Stimulated activated naive B cell treated with anti-CD40 and anti-IgM and Interleukin-4, amounts not matched to agents 10 μg/mL and 1 μg/mL and 100 μg/mL, for 72 hours (primary cell): ENCODE data around the gene ELAVL1.

Source experiments
- ATAC-seq, 2 donors: fragments of 150-1000 bp; cut with Tn5 transposase; replicated peaks; 2 replicates each; pipeline ENCODE4 v1.10.0; 2021; ENCODE audit warnings: moderate library complexity in 1 of 2
- DNase-seq: peaks from one replicate; pipeline ENCODE4 v3.0.0; 2021
- H3K27ac Mint-ChIP-seq: one replicate; pipeline ENCODE4 v1.8.0; 2022; ENCODE audit warnings: mild to moderate bottlenecking, mixed read lengths
- H3K27me3 Mint-ChIP-seq, 2 donors: one replicate each; pipeline ENCODE4 v1.8.0; 2022; ENCODE audit warnings: mixed read lengths in 2 of 2
- H3K36me3 Mint-ChIP-seq, 2 donors: one replicate each; pipeline ENCODE4 v1.8.0; 2022; ENCODE audit warnings: mixed read lengths in 2 of 2, mild to moderate bottlenecking in 1 of 2
- H3K4me1 Mint-ChIP-seq, 2 donors: one replicate each; pipeline ENCODE4 v1.8.0; 2022; ENCODE audit warnings: mixed read lengths in 2 of 2, mild to moderate bottlenecking in 1 of 2
- H3K4me3 Mint-ChIP-seq, 2 donors: one replicate each; pipeline ENCODE4 v1.8.0; 2022; ENCODE audit warnings: mild to moderate bottlenecking in 2 of 2, mixed read lengths in 2 of 2, moderate library complexity in 1 of 2
- H3K9me3 Mint-ChIP-seq, 2 donors: one replicate each; pipeline ENCODE4 v1.8.0; 2022; ENCODE audit warnings: mixed read lengths in 2 of 2, mild to moderate bottlenecking in 1 of 2

ELAVL1 gene

DNA sequence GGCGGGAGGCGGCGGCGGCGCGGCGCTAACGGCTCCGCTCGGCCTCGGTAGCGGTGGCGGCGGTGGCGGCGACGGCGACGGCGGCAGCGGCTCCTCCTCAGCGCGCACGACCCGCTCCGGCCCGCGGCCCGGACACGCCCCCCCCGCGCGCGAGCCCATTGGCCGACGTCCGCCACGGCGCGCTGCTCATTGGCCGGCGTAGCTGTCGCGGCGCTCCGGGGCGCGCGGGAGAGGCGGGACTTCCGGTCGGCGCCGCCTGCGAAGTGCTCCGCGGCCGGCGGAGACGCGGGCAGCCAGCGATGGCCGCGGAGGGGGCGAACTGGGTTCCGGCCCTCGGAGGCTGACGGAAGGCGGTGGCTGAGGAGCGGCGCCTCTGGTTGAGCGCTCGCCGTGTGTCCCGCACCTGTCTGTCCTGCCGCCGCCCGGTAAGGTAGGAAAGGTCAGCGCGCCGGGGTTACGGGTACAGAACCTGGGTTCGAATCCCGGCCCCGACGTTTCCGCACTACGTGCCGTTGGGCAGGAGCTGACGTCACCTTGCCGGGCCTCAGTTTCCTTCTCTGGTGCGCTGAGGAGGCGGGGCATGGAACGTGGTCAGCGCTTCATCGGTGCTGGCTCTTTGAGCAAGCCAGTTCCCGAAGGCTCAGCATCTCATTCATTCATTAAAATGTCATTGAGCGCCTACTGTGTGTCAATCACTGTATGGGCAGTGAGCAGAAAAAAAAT lies at the start of gene ELAVL1:
ELAVL1 (minus strand) TSS at position 108 of the 723 bp plus-strand sequence. CDS start 13,826 bp downstream, outside the sequence.
- peaks cover 16 to 28% of the 10 kb centered on the region in 2 donors for H3K36me3 Mint-ChIP-seq
- H3K27me3 Mint-ChIP-seq: no peaks in the 10 kb centered on the region
- DNase-seq (peak; percentile 89), ATAC-seq (peak; percentile 88 to 92)
- H3K9me3 Mint-ChIP-seq: no peaks in the 10 kb centered on the region
- H3K4me3 Mint-ChIP-seq: peak within 1 kb of the TSS; percentile 94
- H3K27ac Mint-ChIP-seq: peak within 1 kb of the TSS; percentile 90
- peaks cover 30 to 40% of the 10 kb centered on the region in 2 donors for H3K4me1 Mint-ChIP-seq

DNA sequence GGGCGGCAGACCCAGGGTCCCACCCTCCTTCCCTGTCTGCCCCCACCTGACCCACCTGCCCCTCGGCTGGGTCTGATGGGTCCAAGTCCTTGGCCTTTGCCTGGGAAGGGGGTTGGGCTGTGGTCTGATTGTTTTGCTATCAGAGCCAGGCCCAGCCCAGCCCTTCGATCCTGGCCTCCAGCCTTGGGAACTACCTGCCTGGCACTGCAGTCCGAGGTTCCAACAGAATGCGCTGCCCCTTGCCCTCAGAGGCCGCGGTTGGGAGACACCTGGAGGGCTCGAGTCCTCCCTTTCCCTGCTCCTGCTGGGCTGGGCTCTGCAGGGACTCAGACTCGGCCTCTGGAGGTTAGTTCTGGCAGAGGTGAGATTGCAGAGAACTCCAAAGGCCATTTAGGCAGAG lies 48.7 kb upstream of the ELAVL1 start:
- H3K27me3 Mint-ChIP-seq: no peaks in the 10 kb centered on the region
- DNase-seq: no peak
- H3K4me1 Mint-ChIP-seq: peaks cover 8 to 23% of the 10 kb centered on the region in 2 donors
- H3K27ac Mint-ChIP-seq: no peak overlapping the region
- no peak overlapping the region for H3K4me3 Mint-ChIP-seq
- H3K36me3 Mint-ChIP-seq: no peaks in the 10 kb centered on the region
- no peak for ATAC-seq
- no peaks in the 10 kb centered on the region for H3K9me3 Mint-ChIP-seq

DNA sequence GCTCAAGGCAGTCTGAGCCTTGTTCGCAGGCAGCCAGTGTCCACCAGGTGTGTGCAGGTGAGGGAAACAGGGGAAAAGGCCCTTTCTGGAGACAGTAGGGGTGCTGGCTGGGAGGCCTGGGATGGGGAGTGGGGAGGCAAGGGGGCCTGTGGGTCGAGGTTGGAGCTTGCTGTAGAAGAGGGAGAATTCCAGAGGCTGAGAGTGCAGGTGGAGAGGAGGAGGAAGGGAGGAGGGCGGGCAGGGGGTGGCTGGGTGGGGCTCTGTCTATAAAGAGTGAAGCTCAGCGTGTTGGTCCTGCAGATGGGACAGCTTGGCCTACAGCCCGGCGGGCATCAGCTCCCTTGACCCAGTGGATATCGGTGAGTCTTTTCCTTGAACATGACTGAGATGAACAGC lies 47.0 kb upstream of the ELAVL1 start, which contains the start of gene CCL25:
CCL25 (plus strand) TSS at position 297 of the 396 bp plus-strand sequence. CDS start 290 bp downstream, outside the sequence.
- Mint-ChIP-seq H3K9me3 (no peaks in the 10 kb centered on the region), H3K4me1 (peaks cover 8 to 23% of the 10 kb centered on the region in 2 donors), H3K4me3 (no peak within 1 kb of the TSS), H3K36me3 (no peaks in the 10 kb centered on the region), H3K27ac (peak within 1 kb of the TSS; percentile 14), H3K27me3 (no peaks in the 10 kb centered on the region)
- ATAC-seq (no peak), DNase-seq (no peak)

DNA sequence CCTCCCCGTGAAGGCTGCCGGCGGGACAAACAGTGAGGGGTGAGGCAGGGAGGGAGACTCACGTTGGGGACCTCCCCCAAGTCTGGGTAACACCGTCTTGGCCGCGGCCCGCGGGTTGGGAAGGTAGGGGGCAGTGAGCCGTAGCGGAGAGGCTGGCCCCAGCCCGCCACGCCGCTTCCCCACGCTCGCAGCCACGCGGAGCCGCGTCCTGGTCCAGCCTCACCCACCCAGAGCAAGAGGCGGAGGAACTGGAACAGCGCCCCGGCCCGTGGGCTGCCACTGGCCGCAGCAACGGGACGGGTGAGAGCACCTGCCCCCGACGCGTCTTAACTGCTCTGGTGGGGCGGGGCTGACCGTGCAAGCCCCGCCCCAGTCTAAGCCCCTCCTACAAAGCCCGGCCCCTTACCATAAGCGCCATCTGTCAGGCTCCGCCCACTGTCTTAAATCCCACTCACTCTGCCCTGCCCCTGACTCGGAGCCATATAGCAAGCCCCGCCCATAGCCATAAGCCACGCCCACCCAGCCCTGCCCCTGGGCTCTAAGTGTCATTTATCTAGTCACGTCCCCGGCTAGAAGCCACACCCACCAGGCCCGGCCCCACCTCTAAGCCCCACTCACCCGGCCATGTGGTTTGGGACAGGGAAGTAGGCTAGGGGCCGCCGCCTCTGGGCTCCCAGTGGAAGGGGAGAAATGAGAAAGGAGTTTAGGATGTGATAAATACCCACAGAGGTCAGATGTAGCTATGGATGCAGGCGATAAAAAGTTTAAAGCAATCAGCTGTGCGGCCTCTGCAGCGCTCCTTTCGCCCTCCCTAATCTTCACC lies 45.0 kb upstream of the ELAVL1 start:
- no peaks in the 10 kb centered on the region for H3K36me3 Mint-ChIP-seq
- H3K4me3 Mint-ChIP-seq: peak overlapping the region; percentile 81 to 89
- peaks cover 8 to 23% of the 10 kb centered on the region in 2 donors for H3K4me1 Mint-ChIP-seq
- ATAC-seq (peak; percentile 93 to 95), DNase-seq (peak; percentile 91)
- H3K27me3 Mint-ChIP-seq: no peaks in the 10 kb centered on the region
- H3K9me3 Mint-ChIP-seq: no peaks in the 10 kb centered on the region
- peak overlapping the region; percentile 89 for H3K27ac Mint-ChIP-seq

DNA sequence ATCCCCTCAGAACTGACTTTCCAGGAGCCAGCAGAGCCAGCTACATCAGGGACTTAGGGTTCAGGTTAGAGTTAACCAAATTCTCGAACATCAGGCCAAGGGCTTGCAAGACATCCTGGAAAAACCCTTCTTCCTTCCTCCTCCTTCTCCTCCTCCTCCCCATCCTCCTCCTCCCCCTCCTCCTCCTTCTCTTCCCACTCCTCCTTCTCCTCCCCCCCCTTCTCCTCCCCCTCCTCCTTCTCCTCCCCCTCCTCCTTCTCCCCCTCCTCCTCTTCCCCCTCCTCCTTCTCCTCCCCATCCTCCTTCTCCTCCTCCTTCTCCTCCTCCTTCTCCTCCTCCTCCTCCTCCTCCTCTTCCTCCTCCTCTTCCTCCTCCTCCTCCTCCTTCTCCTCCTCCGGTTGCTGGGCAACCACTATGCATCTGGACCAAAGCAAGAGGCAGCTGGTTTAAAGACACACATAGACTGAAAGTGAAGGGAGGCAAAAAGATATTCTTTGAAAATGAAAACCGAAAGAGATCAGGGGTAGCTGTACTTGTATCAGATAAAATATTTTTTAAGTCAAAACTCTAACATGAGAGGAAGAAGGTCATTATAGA lies 41.2 kb upstream of the ELAVL1 start:
- Mint-ChIP-seq H3K27ac (no peak overlapping the region), H3K4me1 (peaks cover 1 to 15% of the 10 kb centered on the region in 2 donors), H3K4me3 (no peak overlapping the region), H3K27me3 (peaks cover 4 to 17% of the 10 kb centered on the region in 2 donors), H3K36me3 (no peaks in the 10 kb centered on the region), H3K9me3 (no peaks in the 10 kb centered on the region)
- ATAC-seq: no peak
- no peak for DNase-seq

DNA sequence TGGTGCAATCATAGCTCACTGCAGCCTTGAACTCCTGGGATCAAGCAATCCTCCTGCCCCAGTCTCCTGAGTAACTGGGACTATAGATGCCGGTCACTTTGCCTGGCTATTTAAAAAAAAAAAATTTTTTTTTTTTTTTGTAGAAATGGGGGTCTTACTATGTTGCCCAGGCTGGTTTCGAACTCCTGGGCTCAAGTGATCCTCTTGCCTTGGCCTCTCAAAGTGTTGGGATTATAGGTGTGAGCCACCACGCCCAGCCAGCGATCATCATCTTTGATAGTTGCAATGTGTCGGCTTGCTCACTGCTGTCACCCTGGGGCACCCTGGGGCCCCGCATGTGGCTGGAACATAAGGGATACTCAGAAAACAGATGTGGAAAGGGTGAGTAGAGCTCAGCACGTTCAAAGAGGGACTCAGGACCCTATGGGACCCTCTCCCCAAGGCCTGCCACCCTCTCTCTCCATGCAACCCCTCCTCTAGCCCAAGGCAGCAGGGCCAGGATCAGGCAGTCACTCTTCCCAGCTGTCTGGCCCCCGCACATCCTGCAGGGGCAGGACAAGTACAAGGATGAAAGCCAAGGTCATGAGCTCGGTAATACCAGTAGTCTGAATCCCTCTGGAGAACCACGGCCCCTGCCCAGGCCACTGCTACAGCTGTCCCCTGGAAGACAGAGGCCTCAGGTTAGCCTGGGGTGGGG lies 40.6 kb upstream of the ELAVL1 start:
- Mint-ChIP-seq H3K27me3 (peaks cover 4 to 24% of the 10 kb centered on the region in 2 donors), H3K27ac (no peak overlapping the region), H3K4me1 (peaks cover 1 to 15% of the 10 kb centered on the region in 2 donors), H3K9me3 (no peaks in the 10 kb centered on the region), H3K36me3 (no peaks in the 10 kb centered on the region), H3K4me3 (no peak overlapping the region)
- ATAC-seq (no peak), DNase-seq (no peak)

DNA sequence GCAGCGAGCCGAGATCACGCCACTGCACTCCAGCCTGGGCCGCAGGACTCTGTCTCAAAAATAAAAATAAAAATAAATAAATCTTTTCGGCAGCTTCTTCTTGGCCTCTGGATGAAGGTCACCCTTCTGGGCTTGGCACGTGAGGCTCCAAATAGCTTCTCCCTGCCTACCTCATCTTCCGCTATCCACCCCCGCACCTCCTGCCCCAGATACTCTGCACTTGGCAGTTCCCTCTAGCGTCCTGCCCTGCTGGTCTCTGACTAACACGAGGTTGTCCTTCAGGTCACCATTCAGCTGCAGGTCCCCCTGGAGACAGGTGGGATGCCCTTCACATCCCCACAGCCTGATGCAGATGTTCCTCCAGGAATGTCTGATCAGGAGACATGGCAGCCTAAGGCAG lies 38.6 kb upstream of the ELAVL1 start:
- no peak overlapping the region for H3K27ac Mint-ChIP-seq
- ATAC-seq (no peak), DNase-seq (no peak)
- H3K9me3 Mint-ChIP-seq: no peaks in the 10 kb centered on the region
- no peaks in the 10 kb centered on the region for H3K4me1 Mint-ChIP-seq
- no peaks in the 10 kb centered on the region for H3K36me3 Mint-ChIP-seq
- H3K4me3 Mint-ChIP-seq: no peak overlapping the region
- peaks cover 4 to 27% of the 10 kb centered on the region in 2 donors for H3K27me3 Mint-ChIP-seq

DNA sequence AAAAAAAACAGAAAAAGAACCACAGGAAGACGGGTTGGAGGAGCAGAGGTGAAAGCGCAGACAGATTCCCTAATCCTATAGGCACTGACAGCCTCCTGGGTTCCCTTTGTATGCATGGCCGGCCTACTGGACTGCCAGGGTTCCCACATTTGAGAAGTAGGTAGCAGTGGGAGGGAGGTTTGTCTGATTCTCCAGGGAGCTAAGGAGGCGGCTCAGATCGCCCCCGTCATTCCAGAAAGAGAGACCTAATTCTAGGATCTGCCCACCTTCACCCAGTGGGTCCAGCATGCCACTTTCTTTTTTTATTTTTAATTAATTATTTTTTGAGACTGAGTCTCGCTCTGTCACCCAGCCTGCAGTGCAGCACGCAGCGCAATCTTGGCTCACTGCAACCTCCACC lies 37.5 kb upstream of the ELAVL1 start:
- H3K4me3 Mint-ChIP-seq: no peak overlapping the region
- H3K36me3 Mint-ChIP-seq: no peaks in the 10 kb centered on the region
- H3K27ac Mint-ChIP-seq: no peak overlapping the region
- DNase-seq: no peak
- H3K4me1 Mint-ChIP-seq: no peaks in the 10 kb centered on the region
- H3K27me3 Mint-ChIP-seq: peaks cover 7 to 32% of the 10 kb centered on the region in 2 donors
- H3K9me3 Mint-ChIP-seq: no peaks in the 10 kb centered on the region
- ATAC-seq: no peak

DNA sequence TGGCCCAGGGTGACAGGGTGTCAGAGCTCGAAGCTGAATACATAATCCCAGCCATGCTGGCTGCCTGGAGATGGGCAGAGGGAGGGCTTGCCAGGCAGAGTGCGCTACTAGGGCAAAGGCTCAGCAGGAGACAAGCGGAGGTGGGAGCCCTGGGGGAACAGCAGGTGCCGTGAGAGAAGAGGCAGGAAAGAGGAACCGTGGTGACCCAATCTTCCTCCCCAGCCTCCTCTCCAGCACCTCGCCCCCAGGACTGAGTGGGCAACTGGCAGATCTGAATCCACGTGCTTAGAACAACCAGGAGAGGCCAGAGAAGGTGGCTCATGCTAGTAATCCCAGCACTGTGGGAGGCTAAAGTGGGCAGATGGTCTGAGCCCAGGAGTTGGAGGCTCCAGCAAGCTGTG lies 36.1 kb upstream of the ELAVL1 start:
- no peak overlapping the region for H3K4me3 Mint-ChIP-seq
- no peak for DNase-seq
- no peaks in the 10 kb centered on the region for H3K36me3 Mint-ChIP-seq
- no peak overlapping the region for H3K27ac Mint-ChIP-seq
- peak in 1 of 2 donors; percentile 25 for ATAC-seq
- H3K9me3 Mint-ChIP-seq: no peaks in the 10 kb centered on the region
- no peaks in the 10 kb centered on the region for H3K4me1 Mint-ChIP-seq
- H3K27me3 Mint-ChIP-seq: peaks cover 15 to 43% of the 10 kb centered on the region in 2 donors

DNA sequence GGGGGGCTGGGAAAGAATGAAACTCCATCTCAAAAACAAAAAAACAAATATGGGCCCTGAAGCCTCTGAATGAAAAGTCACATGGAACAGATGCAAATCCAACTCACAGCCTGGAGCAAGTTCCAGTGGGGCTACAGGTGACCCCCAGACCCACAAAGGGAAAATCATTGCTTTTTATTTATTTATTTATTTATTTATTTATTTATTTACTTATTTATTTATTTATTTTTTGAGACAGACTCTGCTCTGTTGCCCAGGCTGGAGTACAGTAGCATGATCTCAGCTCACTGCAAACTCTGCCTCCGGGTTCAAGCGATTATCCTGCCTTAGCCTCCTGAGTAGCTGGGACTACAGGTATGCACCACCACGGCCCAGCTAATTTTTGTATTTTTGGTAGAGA lies 33.8 kb upstream of the ELAVL1 start:
- no peak overlapping the region for H3K4me3 Mint-ChIP-seq
- no peak overlapping the region for H3K27ac Mint-ChIP-seq
- no peaks in the 10 kb centered on the region for H3K36me3 Mint-ChIP-seq

DNA sequence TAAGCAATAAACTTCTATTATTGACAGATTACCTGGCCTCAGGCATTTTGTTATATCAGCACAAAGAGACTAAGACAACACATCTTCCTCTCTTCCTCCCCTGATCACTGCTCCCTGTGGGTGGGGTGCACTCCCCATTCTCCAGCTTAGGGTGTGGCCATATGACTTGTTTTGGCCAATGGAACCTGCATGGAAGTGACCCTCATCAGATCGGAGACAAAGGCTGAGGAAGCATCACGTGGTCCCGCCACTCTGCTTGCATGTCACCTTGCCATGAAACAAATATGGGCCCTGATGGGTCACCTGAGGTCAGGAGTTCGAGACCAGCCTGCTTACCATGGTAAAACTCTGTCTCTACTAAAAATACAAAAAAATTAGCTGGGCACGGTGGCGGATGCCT lies 33.4 kb upstream of the ELAVL1 start:
- no peak for ATAC-seq

More for the DNA sequence above, 33.8 kb upstream of the ELAVL1 start:
- Mint-ChIP-seq H3K27me3 (peaks cover 20 to 46% of the 10 kb centered on the region in 2 donors), H3K9me3 (no peaks in the 10 kb centered on the region), H3K4me1 (no peaks in the 10 kb centered on the region)
- ATAC-seq: no peak
- no peak for DNase-seq

DNA sequence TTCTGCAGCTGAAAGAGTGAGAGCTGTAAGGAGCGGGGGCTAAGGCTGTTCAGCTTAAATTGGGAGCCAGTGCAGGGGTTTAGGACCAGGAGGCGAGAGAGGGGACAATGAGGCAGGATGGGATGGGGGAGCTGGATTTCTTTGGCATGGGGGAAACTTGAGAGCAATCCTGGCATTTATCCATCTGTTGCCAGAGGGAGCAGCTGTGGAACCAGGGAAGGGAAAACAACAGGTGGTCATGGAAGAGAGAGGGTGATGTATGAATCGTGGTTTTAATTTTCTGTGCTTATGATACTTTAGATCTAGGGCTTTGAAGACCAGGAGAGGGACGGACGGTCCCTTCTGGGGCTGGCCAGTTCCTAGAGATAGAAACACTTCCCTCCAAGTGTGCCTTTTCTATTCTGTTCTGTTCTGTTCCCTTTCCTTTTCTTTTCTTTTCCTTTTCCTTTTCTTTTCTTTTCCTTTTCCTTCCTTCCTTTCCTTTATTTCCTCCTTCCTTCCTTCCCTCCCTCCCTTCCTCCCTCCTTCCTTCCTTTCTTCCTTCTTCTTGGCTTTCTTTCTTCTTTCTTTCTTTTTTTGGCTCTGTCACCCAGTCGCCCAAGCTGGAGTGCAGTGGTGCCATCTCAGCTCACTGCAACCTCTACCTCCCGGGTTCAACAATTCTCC lies 31.1 kb upstream of the ELAVL1 start:
- no peak for ATAC-seq

More for the DNA sequence above, 33.4 kb upstream of the ELAVL1 start:
- no peak overlapping the region for H3K4me3 Mint-ChIP-seq
- no peaks in the 10 kb centered on the region for H3K4me1 Mint-ChIP-seq
- peaks cover 17 to 42% of the 10 kb centered on the region in 2 donors for H3K27me3 Mint-ChIP-seq
- H3K36me3 Mint-ChIP-seq: no peaks in the 10 kb centered on the region
- DNase-seq: no peak
- H3K27ac Mint-ChIP-seq: no peak overlapping the region
- no peaks in the 10 kb centered on the region for H3K9me3 Mint-ChIP-seq

DNA sequence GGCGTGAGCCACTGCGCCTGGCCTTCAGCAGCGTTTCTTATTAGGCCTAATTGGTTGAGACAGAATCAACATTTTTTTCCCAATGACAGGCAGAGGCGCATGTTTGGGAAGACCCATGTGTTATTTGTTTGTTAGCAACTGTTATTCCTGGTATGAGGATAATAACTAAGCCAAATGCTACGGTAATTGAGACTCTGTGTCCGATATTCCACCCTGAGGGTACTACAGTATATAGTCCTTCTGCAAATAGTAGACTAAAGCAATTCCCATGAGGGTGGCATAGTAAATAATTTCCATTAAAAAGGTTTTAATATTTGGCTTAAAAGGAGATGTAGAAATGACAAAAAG lies 28.7 kb upstream of the ELAVL1 start:
- H3K36me3 Mint-ChIP-seq: no peaks in the 10 kb centered on the region
- ATAC-seq: no peak
- H3K4me1 Mint-ChIP-seq: no peaks in the 10 kb centered on the region

More for the DNA sequence above, 31.1 kb upstream of the ELAVL1 start:
- H3K27ac Mint-ChIP-seq: no peak overlapping the region
- no peaks in the 10 kb centered on the region for H3K36me3 Mint-ChIP-seq
- no peak for DNase-seq
- H3K9me3 Mint-ChIP-seq: no peaks in the 10 kb centered on the region
- no peaks in the 10 kb centered on the region for H3K4me1 Mint-ChIP-seq
- no peak overlapping the region for H3K4me3 Mint-ChIP-seq
- peaks cover 25 to 42% of the 10 kb centered on the region in 2 donors for H3K27me3 Mint-ChIP-seq

More for the DNA sequence above, 28.7 kb upstream of the ELAVL1 start:
- no peak overlapping the region for H3K4me3 Mint-ChIP-seq
- DNase-seq: no peak
- no peak overlapping the region for H3K27ac Mint-ChIP-seq
- no peaks in the 10 kb centered on the region for H3K9me3 Mint-ChIP-seq
- peaks cover 25 to 34% of the 10 kb centered on the region in 2 donors for H3K27me3 Mint-ChIP-seq
